HG03103 (cell line): ENCODE measurements around the gene CAMK1G.

Experiments
- ATAC-seq: cut with Tn5 transposase; IDR thresholded peaks from one replicate; pipeline ENCODE4 v1.9.1; 2021; ENCODE audit warnings: low read depth; ENCODE audit not compliant: unreplicated experiment

CAMK1G gene

GRCh38 chr1:209633335-209633997, 50.0 kb downstream of the CAMK1G start:
- ATAC-seq, result no peak

- no peak for ATAC-seq
These were observed 50.7 kb downstream of the CAMK1G start for GRCh38 chr1:209634005-209634737.

GRCh38 chr1:209635850-209636249, 52.3 kb downstream of the CAMK1G start:
- no peak for ATAC-seq

GRCh38 chr1:209641832-209642172, 58.3 kb downstream of the CAMK1G start:
- no peak for ATAC-seq

GRCh38 chr1:209642816-209643215, 59.3 kb downstream of the CAMK1G start:
- ATAC-seq, result no peak

- no peak for ATAC-seq
These were observed 59.9 kb downstream of the CAMK1G start for GRCh38 chr1:209643285-209644020.

- no peak for ATAC-seq
These were observed 62.3 kb downstream of the CAMK1G start for GRCh38 chr1:209645574-209646452.

GRCh38 chr1:209646558-209646957, 63.0 kb downstream of the CAMK1G start:
- ATAC-seq, result no peak

- ATAC-seq, result no peak
These were observed 63.6 kb downstream of the CAMK1G start for GRCh38 chr1:209647156-209647555.

- ATAC-seq, result no peak
These were observed 64.8 kb downstream of the CAMK1G start for GRCh38 chr1:209648346-209648745.

GRCh38 chr1:209648931-209649776, 65.6 kb downstream of the CAMK1G start:
- ATAC-seq, result no peak

- no peak for ATAC-seq
These were observed 66.9 kb downstream of the CAMK1G start for GRCh38 chr1:209650454-209650853.

GRCh38 chr1:209651138-209651587, 67.6 kb downstream of the CAMK1G start:
- no peak for ATAC-seq

GRCh38 chr1:209652121-209652735, 68.7 kb downstream of the CAMK1G start, which contains the start of gene LAMB3:
LAMB3 (minus strand) TSS chr1:209652425; CDS start chr1:209650944, 1,481 bp downstream.
- ATAC-seq, result no peak

GRCh38 chr1:209652873-209653401, 69.4 kb downstream of the CAMK1G start:
- no peak for ATAC-seq

GRCh38 chr1:209653915-209654351, 70.4 kb downstream of the CAMK1G start:
- ATAC-seq, result no peak

- no peak for ATAC-seq
These were observed 72.1 kb downstream of the CAMK1G start for GRCh38 chr1:209655411-209656231.
